HepG2 (cell line): ENCODE data around the gene STX8. TPM values are rescaled to one million over a fixed set of nuclear protein-coding genes. Genes with fewer than 3 reads are reported as not detected.

Experiments
- CEBPB ChIP-seq: IDR thresholded peaks from 2 replicates; pipeline ENCODE4 v1.6.1; 2011; ENCODE audit warnings: low read depth, low read length, improper control_type of control experiment, borderline replicate concordance
- DRAP1 ChIP-seq: IDR thresholded peaks from 2 replicates; pipeline ENCODE4 v1.6.1; 2016; ENCODE audit warnings: missing genetic modification reagents, missing compliant biosample characterization
- FOXP1 ChIP-seq, 2 experiments: fragments of 450-650 bp in 1 of 2; IDR thresholded peaks; 2 replicates each; pipeline ENCODE4 v1.6.1; 2017 to 2018; ENCODE audit warnings: antibody characterized with exemption in 1 of 2
- GATAD2A ChIP-seq: IDR thresholded peaks from 2 replicates; pipeline ENCODE4 v1.6.1; 2016
- MIER2 ChIP-seq: IDR thresholded peaks from 2 replicates; pipeline ENCODE4 v1.6.1; 2016; ENCODE audit warnings: missing biosample characterization, missing genetic modification reagents
- NCOA2 ChIP-seq: sonication (generic); formaldehyde crosslinking; IDR thresholded peaks from 2 replicates; pipeline ENCODE4 v1.8.0; 2022; ENCODE audit warnings: inconsistent platforms
- NR2F6 ChIP-seq, 2 experiments: IDR thresholded peaks; 2 replicates each; pipeline ENCODE4 v1.6.1; 2016; ENCODE audit warnings: antibody characterized with exemption in 1 of 2, mild to moderate bottlenecking in 1 of 2
- PAWR ChIP-seq: sonication (generic); formaldehyde crosslinking; IDR thresholded peaks from 2 replicates; pipeline ENCODE4 v1.4.0; 2020; ENCODE audit warnings: missing genetic modification reagents, mild to moderate bottlenecking, borderline replicate concordance
- SALL1 ChIP-seq: sonication (generic); formaldehyde crosslinking; IDR thresholded peaks from 2 replicates; pipeline ENCODE4 v1.8.0; 2022; ENCODE audit warnings: mild to moderate bottlenecking, missing genetic modification reagents
- SOX5 ChIP-seq: IDR thresholded peaks from 2 replicates; pipeline ENCODE4 v1.6.1; 2016; ENCODE audit warnings: borderline replicate concordance
- TFAP4 ChIP-seq: sonication (generic); IDR thresholded peaks from 2 replicates; pipeline ENCODE4 v1.6.1; 2016; ENCODE audit warnings: low read depth, borderline replicate concordance
- polyA plus RNA-seq, 8 experiments: library from polyadenylated mRNA; depleted of rRNA in 3 of 8; stranded (reverse) in 7 of 8; unstranded in 1 of 8; fragments of >200 nt; fragmentation: Illumina TruSeq in 4 of 8; extraction: Trizol in 4 of 8; gene quantifications; 2 replicates each; pipeline versions ENCODE4 v1.2.1 to v1.2.3, GENCODE V29; 2011 to 2016; ENCODE audit warnings: low read depth in 4 of 8, missing spikeins in 1 of 8, mixed read lengths in 1 of 8; ENCODE audit not compliant: insufficient read depth in 1 of 8
- total RNA-seq, 5 experiments: library from RNA; depleted of rRNA; stranded (reverse); fragments of >200 nt; fragmentation: Illumina TruSeq; extraction: Trizol; gene quantifications; 2 replicates each; pipeline ENCODE4 v1.2.3, GENCODE V29; 2016; ENCODE audit warnings: low read depth in 1 of 5
- TF ChIP-seq, protein P1 (sequence below): sonication (generic); formaldehyde crosslinking; IDR thresholded peaks from 2 replicates; pipeline ENCODE4 v1.4.0; 2020; ENCODE audit warnings: missing genetic modification reagents
- TF ChIP-seq, protein P2 (sequence below): sonication (generic); formaldehyde crosslinking; IDR thresholded peaks from 2 replicates; pipeline ENCODE4 v1.5.1; 2020; ENCODE audit warnings: mild to moderate bottlenecking, missing genetic modification reagents, borderline replicate concordance

STX8 gene
- total and polyA plus RNA-seq, 2 of the 13 experiments (the other 11 are each of a cell fraction or from before 2014, with no cell fraction given) = 36.4 to 53.6 TPM

- peak; percentile 26; the same call in 1 of the 2 replicates for TF ChIP-seq CEBPB
- TF ChIP-seq MIER2 (CRISPR knock-in tag) = no peak
- TF ChIP-seq, protein P1, sequence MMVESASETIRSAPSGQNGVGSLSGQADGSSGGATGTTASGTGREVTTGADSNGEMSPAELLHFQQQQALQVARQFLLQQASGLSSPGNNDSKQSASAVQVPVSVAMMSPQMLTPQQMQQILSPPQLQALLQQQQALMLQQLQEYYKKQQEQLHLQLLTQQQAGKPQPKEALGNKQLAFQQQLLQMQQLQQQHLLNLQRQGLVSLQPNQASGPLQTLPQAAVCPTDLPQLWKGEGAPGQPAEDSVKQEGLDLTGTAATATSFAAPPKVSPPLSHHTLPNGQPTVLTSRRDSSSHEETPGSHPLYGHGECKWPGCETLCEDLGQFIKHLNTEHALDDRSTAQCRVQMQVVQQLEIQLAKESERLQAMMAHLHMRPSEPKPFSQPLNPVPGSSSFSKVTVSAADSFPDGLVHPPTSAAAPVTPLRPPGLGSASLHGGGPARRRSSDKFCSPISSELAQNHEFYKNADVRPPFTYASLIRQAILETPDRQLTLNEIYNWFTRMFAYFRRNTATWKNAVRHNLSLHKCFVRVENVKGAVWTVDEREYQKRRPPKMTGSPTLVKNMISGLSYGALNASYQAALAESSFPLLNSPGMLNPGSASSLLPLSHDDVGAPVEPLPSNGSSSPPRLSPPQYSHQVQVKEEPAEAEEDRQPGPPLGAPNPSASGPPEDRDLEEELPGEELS (CRISPR knock-in tag) = peak; percentile 50; the same call in 1 of the 2 replicates
- TF ChIP-seq SALL1 (CRISPR knock-in tag) = 0 out of 2 replicates have a peak, but pooled peaks have one; percentile 32
- peak; percentile 72; the same call in 1 of the 2 replicates for TF ChIP-seq SOX5 (CRISPR knock-in tag)
- peak; percentile 37; the same call in 1 of the 2 replicates for TF ChIP-seq NR2F6 (IDR thresholded peaks at IDR 0.05)
- TF ChIP-seq NR2F6 (CRISPR knock-in tag; IDR thresholded peaks at IDR 0.05) = no peak
- TF ChIP-seq DRAP1 (CRISPR knock-in tag) = no peak
- TF ChIP-seq TFAP4 = peak; percentile 70; the same call in 1 of the 2 replicates
- TF ChIP-seq, protein P2, sequence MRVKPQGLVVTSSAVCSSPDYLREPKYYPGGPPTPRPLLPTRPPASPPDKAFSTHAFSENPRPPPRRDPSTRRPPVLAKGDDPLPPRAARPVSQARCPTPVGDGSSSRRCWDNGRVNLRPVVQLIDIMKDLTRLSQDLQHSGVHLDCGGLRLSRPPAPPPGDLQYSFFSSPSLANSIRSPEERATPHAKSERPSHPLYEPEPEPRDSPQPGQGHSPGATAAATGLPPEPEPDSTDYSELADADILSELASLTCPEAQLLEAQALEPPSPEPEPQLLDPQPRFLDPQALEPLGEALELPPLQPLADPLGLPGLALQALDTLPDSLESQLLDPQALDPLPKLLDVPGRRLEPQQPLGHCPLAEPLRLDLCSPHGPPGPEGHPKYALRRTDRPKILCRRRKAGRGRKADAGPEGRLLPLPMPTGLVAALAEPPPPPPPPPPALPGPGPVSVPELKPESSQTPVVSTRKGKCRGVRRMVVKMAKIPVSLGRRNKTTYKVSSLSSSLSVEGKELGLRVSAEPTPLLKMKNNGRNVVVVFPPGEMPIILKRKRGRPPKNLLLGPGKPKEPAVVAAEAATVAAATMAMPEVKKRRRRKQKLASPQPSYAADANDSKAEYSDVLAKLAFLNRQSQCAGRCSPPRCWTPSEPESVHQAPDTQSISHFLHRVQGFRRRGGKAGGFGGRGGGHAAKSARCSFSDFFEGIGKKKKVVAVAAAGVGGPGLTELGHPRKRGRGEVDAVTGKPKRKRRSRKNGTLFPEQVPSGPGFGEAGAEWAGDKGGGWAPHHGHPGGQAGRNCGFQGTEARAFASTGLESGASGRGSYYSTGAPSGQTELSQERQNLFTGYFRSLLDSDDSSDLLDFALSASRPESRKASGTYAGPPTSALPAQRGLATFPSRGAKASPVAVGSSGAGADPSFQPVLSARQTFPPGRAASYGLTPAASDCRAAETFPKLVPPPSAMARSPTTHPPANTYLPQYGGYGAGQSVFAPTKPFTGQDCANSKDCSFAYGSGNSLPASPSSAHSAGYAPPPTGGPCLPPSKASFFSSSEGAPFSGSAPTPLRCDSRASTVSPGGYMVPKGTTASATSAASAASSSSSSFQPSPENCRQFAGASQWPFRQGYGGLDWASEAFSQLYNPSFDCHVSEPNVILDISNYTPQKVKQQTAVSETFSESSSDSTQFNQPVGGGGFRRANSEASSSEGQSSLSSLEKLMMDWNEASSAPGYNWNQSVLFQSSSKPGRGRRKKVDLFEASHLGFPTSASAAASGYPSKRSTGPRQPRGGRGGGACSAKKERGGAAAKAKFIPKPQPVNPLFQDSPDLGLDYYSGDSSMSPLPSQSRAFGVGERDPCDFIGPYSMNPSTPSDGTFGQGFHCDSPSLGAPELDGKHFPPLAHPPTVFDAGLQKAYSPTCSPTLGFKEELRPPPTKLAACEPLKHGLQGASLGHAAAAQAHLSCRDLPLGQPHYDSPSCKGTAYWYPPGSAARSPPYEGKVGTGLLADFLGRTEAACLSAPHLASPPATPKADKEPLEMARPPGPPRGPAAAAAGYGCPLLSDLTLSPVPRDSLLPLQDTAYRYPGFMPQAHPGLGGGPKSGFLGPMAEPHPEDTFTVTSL = 0 out of 2 replicates have a peak, but pooled peaks have one; percentile 34
- no peak for TF ChIP-seq FOXP1 (IDR thresholded peaks at IDR 0.05)
- peak; percentile 67; the same call in 1 of the 2 replicates for TF ChIP-seq FOXP1 (CRISPR knock-in tag; IDR thresholded peaks at IDR 0.05)
- TF ChIP-seq GATAD2A (CRISPR knock-in tag) = peak; percentile 55
- 0 out of 2 replicates have a peak, but pooled peaks have one; percentile 27 for TF ChIP-seq NCOA2 (CRISPR knock-in tag)
- TF ChIP-seq PAWR = no peak
- TF ChIP-seq, all 625 proteins: peak for 18
Measured at GRCh38 chr17:9444687-9445086, 130.9 kb downstream of the STX8 start (continued).
